GM18909 (cell line): ENCODE measurements around the gene SDK2.

Experiments
- ATAC-seq: cut with Tn5 transposase; IDR thresholded peaks from one replicate; pipeline ENCODE4 v1.9.1; 2021; ENCODE audit warnings: mild to moderate bottlenecking; ENCODE audit not compliant: unreplicated experiment, poor library complexity

The SDK2 gene

DNA sequence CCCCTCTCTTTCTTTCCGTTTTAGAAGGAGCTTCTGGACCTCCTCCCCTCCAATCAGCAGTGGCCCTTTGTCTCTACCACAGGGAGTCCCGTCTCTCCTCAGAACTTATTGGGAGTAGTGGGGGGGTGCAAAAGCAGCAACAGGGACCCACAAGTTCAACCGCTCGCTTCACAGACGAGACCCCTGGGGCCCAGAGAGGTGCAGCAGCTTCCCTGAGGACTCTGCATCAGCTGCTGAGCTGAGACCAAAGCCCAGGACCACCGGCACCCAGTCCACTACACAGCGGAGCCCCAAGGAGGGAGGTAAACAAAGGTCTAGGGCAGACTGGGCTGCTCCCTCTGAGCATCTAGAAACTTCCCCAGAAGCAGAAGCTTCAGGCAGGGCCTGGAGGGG, 123.9 kb downstream of the SDK2 start:
- ATAC-seq: no peak

DNA sequence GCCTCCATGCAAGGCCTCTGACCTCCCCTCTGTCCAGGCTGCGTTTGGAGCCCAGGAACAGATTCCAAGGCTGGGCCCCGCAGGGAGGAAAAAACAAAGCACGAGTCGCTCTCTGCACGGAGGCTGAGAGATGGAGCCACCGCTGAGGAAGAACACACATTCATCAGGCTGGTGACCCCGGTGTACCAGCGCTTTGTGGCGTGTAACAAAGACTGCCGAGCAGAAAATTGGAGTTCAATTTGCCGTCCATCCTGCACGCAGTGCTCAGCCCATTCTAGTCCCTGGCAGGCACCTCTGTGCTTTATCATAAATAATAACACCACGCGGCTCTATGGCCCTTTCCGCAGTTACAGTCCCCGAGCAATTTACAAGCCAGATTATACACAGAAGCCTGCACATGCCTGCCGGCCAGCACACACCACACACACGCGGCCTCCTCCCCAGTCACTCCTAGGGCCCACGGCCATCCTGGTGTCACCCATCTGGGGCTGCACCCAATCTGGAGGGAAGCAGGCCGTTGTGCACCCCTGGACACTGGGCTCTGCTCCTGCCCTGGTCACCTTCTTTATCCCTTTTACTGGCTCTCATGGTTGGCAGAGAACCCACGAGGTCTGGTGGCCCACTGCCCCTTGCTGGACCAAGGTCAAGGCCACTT, 124.4 kb downstream of the SDK2 start:
- no peak for ATAC-seq

DNA sequence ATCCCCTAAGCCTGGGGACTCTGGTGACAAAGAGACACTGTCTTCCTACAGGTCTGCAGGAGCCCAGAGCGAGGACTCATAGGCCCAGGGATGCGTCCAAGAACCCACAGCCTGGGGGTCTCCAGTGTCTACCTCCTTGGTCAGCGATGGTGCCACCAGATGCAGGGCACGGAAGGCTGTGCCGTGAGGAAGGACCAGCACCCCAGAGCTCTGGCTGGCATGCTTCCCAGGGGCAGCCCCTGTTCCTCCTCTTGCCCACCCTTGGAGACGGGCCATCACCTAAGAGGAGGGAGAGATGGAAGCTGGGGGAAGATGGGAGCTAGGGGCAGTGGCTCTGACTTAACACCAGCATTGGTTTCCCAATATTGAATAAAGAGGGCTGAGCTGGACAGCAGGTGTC, 125.2 kb downstream of the SDK2 start:
- ATAC-seq: no peak

DNA sequence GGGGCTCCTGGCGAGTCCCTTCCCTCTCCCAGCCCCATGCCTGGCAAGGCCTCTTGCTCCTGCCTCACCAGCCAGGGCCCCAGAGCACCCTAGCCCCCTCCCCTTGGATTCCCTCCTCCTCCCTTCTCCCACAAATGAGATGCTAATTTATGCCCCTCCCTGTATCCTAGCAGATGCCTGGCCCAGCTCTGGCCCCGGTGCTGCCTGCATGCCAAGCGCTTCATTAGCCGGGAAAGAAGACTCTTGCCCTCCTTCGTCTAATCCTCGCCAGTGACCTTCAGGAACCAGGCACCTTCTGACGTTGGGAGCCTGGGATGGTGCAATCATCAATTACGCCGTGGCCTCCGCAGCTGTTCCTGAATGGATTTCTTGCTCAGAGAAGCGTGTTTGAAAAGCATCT, 127.8 kb downstream of the SDK2 start:
- no peak for ATAC-seq

DNA sequence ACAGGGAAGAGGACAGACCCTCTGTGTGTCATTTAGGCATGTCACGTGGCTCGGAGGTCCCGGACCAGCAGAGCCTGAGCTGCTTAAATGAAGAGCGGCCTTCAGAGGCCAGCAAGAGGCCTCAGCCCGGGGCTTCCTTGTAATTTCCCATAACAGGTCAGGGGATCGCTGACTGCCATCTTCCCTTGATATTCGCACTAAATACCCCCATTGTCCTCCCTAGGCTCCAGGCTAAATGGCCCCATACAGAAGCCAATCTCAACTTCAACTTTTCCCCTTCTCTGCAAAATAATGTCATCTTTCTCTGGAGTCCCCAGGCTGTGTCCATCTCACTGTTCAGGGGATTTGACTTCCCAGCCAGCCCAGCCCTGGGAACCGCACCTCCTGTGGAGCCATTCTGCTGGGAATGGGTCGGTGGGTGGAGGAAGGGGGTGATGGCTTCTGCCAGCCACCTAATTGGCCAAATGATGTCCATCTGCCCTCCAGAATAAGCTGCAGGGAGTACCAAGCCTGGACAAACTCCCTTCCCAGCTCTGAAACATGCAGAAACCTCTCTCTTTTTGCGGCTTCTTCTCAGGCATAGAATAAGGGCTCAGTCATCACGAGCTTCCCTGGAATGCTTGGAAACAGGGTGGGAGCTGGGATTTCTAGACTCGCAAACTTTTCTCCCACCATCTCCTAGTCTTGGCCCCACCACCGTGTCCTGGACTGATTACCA, 129.9 kb downstream of the SDK2 start:
- no peak for ATAC-seq

DNA sequence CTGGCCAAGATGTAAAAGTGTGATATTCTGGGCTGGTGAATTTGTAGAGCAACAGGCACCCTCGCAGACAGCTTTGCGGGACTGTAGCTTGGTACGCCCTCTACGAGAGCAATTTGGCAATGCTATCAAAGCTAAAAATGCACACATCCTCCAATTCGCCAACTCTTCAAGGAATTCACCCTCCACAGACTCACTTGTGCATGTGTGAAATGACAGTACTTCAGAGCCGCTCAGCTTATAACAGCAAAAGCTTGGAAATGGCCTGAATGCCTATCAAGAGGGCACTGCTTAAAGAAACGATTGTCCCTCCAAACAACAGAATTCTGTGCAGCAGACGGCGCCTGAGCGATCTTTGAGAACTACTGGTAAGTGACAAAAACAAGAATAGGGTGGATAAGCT, 130.8 kb downstream of the SDK2 start:
- no peak for ATAC-seq

DNA sequence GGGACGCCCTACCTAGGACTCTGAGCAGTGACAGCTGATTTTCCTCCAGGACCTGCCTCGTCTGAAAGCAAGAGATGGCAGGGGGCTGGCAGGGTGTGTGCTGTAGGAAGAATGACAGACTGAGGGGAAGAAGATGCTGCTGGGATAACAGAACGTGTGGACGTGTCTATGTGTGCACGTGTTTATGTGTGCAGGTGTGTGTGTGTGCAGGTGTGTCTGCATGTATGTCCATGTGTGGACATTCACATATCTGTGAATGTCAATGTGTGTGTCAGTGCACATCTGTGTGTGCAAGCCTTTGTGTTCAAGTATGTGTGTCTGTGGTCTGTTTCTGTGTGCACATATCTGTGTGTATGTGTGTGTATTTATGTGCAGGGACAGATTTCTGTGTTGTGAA, 132.5 kb downstream of the SDK2 start:
- ATAC-seq: no peak

DNA sequence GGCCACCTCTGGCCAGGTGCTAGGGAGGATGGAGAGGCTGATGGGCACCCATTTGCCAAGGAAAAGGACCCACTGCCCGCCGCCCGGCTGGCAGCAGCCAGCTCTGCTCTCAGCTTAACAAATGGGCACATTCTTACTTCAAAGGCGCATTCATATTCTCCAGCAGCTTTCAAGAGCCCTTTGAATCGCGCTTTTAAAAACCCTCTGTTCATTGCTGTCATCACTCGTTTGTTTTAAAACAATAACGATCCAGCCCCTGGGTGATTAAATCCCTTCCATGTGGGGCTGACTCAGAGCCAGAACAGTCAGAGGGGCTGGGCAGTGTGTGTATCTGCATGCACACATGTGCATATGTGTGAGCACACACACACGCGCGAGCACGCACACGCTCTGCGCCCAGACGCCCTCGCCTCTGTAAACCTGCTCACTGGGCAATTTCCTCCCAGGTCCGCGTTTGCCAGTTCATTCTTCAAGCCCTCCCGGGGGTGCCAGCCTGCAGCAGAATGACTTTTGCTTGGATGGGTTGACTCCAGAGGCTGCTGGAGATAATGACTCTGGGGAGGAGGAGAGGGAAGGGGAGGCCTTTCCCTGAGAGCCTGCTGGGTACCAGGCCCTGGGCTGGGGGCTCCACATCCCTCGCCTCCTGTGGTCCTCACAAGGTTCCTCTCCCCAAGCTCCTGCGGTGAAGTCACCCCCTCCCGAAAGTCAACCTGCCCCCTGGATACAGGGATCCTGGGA, 133.1 kb downstream of the SDK2 start:
- ATAC-seq: no peak

DNA sequence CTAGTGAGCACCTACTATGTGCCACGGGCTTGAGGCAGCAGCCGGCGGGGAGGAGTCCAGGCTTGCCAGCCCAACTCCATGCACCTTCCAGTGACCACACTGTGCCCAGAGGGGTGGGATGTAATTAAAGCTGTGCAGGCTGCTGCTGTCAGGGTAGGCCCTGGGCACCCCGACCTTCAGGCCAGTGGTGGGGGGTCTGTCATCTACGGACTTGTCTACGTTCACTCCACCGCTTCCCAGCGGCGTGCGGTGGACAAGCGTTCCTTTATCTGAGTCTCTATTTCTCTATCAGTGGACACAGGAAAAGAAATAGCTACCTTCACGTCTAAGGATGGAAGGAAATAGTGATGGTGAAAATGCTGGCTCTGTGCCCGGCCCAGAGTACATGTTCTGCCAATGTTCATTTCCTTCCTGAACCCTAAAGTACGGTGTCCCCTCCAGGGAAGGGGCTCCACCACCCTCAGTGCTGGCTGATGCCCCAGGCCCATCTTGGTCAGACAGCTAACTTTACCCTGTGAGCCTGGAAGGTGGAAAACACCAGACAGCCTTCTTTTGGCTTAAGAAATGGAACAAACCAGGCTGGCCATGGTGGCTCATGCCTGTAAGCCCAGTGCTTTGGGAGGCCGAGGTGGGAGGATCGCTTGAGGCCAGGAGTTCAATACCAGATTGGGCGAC, 135.2 kb downstream of the SDK2 start:
- no peak for ATAC-seq

DNA sequence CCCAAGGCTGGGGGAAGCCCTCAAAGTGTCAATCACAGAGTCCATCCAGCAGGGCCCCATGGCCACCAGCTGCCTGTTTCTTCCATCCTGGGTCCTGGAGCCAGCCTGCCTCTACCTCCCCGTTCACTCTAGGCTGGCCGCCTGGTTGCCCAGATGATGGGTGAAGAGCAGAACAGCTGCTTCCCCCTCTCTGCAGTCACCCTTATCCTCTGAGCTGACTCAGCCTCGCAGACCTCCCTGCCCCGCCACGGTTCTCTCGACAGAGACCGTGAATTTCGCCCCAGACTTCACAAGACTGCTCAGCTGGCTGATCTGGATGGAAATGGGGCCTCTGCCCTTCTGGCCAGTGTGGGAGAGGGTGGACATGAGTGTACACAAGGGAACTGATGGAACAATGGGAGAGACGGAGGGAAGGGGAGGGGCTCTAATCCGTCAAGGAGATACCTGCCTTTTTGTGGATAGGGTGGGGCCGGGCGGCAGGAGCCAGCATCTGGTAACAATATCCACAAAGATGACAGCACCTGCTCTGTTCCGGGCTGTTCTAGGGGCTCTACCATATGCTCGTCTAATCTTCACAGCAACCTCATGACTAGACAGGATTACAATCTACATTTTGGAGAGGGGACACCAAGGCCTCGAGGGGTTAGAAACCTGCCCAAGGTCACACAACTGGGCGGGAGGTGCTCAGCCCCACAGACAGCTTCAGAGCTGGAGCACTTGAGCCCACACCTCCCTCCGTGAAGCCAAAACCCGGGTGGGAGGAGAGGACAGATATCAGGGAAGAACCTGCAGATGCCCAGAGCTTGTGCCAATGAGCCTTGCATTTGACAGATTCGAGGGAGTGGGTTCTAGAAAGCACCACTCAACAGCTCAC, 136.0 kb downstream of the SDK2 start:
- no peak for ATAC-seq

DNA sequence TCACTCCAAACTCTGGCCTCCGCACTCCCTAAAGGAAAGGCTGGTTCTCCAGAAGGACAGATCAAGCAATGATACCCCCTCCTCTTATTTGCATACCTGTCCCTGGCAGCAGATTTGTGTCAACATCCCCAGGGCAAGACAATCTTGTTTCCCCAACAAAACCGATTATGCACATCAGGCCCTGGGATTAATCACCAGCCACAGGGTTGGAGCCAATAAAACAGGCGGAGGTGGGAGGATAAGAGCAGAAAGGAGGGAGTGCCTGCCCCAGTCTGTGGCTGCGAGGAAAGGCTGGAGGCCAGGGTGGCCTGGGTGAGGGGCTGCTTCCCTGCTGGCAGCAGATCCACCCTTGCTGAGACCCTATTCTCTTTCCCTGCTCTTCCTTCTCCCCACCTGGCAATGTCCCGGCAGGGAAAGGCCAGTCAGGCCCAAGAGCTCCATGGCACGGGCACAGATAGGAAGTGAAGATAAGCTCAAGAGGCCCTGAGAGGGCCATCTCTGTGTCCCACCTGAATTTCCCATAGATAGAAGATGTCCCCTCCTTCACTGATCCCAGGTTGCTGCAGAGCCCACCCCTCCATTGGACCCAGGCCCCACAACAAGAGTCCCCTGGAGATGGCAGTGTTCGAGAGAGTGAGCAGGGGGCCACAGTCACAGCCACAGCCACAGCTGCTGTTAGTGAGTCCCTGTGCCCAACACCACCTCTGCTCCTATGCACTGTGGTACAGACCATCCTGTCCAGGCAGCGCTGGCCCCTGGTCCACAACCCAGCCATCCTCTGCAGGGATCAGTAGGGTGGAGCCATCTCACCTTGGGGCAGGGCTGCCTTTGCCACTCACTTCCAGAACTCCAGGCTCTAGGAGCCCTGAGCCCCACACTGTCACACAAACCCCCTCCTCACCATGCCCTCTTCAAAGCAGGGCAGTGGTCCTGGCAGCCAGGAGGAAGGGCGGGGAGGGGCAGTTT, 137.5 kb downstream of the SDK2 start:
- no peak for ATAC-seq

DNA sequence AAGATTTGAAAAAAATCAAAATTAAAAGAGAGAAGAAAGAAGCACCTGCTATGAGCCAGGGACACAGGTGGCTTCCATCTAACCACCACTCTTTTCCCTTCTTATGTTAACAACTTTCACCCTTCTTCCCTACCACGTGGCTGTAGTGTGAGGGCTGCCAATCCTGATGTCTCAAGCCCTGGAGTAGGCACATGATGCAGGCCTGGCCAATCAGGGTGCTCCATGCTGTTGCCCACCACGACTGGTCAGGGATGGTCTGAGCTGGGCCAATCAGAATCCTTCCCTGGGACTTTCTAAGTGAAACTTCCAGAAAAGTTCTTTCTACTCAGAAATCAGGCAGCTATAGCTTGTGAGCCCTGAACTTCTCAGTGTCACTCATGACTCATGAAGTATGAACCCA, 140.7 kb downstream of the SDK2 start:
- no peak for ATAC-seq

DNA sequence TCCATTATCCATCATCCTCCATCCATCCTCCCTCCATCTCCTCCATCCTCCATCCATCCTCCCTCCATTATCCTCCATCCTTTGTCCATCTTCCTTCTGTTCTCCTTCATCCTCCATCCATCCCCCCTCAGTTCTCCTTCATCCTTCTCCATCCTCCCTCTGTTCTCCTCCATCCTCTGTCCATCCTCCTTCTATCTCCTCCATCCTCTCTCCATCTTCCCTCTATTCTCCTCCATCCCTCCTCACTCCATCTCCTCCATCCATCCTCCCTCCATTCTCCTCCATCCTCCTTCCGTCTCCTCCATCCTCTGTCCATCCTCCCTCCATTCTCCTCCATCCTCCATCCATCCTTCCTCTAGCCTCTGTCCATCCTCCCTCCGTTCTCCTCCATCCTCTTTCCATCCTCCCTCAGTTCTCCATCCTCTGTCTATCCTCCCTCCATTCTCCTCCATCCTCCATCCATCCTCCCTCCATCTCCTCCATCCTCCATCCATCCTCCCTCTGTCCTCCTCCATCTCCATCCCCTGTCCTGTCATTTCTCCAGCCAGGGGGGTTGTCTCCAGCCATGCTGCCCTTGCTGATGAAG, 143.7 kb downstream of the SDK2 start:
- ATAC-seq: no peak

DNA sequence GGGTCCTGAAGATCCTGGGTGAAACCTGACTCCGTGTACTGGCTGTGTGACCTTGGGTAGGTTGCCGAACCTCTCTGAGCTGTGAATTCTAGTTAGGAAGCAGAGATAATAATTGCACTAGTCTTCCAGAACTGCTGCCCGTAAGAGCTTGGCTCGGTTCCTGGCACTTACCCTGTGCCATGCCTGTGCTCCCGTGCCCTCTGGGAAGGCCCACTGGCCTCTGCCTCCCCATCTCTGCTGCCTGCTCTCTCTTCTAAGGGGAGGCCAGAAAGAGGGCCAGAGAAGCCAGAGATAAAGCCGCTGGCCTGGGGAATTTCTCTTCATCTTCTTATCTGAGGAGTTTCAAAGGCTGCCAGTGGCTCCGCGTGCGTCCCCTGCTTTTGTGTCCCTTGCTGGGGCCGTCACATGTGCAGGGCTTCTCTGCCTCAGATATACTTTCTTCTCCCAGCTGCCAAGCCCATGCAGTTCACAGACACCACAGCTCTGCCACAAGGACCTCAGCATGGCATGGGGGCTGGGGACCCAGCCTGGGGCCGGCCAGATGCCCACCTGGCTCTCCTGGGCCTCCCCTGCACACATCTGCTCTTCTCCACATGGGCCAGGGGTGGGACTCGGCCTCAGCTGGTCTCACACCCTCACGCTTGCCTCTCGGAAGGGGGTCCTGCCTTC, 145.2 kb downstream of the SDK2 start:
- ATAC-seq: no peak

DNA sequence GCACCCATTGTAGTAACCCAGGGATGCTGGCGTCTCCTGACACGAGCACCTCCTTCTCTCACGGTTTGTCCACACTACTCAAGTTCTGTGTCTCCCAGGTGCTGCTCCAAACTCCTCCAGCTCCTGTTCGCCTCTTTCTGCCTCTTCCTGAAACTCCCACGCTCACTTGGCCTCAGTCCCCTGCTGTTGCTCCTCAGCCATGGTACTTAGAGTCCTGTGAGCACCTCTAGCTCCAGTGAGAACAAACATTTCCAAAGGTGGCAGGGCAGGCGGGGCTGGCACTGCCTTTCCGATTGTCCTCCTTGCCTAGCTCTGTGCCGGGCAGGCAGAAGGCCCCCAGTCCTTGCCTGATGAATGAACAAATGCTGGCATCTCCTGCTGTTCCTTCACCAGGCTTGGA, 146.1 kb downstream of the SDK2 start:
- ATAC-seq: no peak

DNA sequence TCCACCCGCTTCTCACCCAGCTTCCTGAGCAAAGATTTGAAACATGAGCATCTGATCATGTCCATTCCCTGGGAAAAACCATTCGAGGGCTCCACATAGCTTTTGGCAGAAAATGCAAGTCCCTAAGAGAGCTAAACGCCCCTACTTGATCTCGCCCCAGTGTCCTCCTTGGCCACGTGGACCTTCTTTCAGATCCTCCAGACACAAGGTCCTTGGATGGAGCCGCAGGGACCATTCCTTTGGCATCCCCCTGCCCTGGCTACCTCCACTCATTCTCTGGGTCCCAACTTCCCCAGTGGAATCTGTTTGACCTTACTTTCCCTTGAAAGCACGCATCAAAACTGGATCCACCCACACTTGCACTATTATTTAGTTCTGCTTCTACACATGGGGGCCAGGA, 146.5 kb downstream of the SDK2 start:
- no peak for ATAC-seq

DNA sequence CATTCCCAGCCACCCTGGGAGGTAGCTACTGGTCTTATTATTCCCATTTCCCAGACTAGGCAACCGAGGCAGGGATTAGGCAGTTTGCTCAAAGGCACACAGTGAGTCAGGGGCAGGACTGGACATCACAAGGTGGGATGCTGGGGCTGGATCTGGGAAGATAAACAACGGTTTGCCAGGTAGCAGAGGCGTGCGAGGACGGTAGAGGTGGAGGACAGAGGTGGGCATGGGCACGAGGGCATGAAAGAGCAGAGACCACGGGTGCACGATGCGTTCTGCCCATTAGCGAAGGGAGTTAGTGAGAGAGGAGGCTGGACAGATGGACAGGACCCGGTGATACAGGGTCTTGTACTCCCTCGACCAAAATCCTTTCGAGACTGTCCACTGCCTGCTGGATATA, 148.0 kb downstream of the SDK2 start:
- ATAC-seq: no peak

DNA sequence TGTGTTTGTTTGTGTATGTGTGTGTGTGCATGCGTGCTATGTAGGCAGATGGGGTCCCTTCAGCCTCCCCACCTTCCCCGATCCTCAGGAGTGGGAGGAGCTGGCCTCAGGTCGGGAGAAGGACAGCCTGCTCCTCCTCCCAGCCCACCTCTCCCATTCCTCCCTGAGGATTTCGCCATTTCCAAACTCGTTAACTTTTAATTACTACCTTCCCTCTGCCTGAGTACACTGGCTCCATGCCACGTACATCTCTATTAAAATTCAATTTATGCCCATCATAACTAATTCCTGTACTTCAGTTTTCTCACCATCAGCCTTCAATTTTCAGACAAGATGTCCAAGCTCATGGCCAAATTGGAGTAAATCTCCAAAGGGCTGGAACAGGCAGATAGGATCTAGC, 148.6 kb downstream of the SDK2 start:
- ATAC-seq: no peak
